Thyroid gland (tissue), 4 donors: ENCODE data around the gene ARMS2.

Source experiments
- POLR2A ChIP-seq, 2 donors: fragments of 450-650 bp; IDR thresholded peaks; one replicate each; pipeline ENCODE4 v1.6.1; 2017; ENCODE audit warnings: antibody characterized with exemption in 2 of 2, mild to moderate bottlenecking in 2 of 2, moderate library complexity in 1 of 2
- TF ChIP-seq, protein P1 (sequence below), 6 experiments: fragments of 200-600 bp in 3 of 6; fragments of 450-650 bp in 3 of 6; sonication (generic) in 3 of 6; IDR thresholded peaks; one replicate each; pipeline ENCODE4 v1.5.1; 2016 to 2019; ENCODE audit warnings: antibody characterized with exemption in 6 of 6, mild to moderate bottlenecking in 2 of 6, inconsistent platforms in 1 of 6, moderate library complexity in 1 of 6

DNA sequence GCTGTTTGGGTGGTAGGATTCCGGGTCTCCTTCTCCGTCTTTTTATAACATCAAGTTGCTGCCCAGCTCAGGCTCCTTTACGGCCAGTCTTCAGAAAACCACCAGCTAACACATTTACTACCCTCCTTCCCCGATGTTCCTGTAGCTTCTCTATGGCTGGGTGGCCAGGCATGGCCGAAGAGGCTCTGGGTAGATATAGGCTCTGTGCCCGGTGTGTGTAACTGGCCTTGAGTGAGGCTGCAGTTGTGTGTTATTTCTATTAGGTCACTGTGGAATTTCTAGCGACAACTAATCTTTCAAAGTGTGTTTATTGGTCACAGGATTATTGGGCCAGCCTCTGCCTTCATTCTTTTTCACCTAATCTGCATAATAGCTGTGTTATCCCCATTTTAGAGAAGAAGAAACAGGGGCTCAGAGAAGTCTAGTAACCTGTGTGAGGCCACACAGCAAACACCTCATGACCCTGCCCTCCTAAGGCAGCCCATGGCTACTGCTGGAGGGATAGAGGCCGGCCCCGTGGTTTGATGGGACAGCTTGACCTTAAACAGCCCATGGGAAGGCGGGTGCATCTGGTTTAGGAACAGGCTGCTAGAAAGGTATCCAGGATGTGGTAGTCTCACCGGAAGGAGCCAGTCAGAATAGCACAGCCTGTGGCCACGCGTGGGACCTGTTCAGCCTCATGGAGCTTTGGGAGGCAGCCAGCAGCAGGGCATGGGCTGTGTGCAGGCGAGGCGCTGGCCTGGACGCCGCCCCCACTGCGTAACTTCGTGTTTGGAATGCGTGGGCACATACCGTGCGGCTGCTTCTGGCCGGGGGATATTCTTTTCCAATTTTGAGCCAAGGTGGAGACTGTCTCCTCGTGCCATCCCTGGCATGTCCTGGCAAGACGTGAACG lies 36.6 kb downstream of the ARMS2 start:
- TF ChIP-seq, protein P1, sequence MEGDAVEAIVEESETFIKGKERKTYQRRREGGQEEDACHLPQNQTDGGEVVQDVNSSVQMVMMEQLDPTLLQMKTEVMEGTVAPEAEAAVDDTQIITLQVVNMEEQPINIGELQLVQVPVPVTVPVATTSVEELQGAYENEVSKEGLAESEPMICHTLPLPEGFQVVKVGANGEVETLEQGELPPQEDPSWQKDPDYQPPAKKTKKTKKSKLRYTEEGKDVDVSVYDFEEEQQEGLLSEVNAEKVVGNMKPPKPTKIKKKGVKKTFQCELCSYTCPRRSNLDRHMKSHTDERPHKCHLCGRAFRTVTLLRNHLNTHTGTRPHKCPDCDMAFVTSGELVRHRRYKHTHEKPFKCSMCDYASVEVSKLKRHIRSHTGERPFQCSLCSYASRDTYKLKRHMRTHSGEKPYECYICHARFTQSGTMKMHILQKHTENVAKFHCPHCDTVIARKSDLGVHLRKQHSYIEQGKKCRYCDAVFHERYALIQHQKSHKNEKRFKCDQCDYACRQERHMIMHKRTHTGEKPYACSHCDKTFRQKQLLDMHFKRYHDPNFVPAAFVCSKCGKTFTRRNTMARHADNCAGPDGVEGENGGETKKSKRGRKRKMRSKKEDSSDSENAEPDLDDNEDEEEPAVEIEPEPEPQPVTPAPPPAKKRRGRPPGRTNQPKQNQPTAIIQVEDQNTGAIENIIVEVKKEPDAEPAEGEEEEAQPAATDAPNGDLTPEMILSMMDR (IDR thresholded peaks at IDR 0.05) = no peak
- no peak for TF ChIP-seq POLR2A (IDR thresholded peaks at IDR 0.05)
